H7 (cell line): ENCODE results near the gene LAMB2. TPM values are rescaled to one million over a fixed set of nuclear protein-coding genes. Genes with fewer than 3 reads are reported as not detected.

Experiments used
- DNase-seq: peaks from one replicate; pipeline ENCODE4 v3.0.0; 2012
- H3K27me3 ChIP-seq: 2 replicates; pipeline ENCODE4 v1.6.0; 2011; ENCODE audit warnings: mild to moderate bottlenecking, low read length; ENCODE audit not compliant: control insufficient read depth, insufficient read depth
- H3K36me3 ChIP-seq: replicated peaks from 2 replicates; pipeline ENCODE4 v1.5.1; 2011; ENCODE audit warnings: low read length; ENCODE audit not compliant: control insufficient read depth, insufficient read depth
- H3K4me3 ChIP-seq: 2 replicates; pipeline ENCODE4 v1.5.1; 2011; ENCODE audit warnings: low read depth, mild to moderate bottlenecking, control low read depth, low read length, moderate library complexity; ENCODE audit not compliant: insufficient read depth
- total RNA-seq: library from RNA; depleted of rRNA; stranded (reverse); fragments of >200 nt; shearing (Covaris generic); gene quantifications from 2 replicates; pipeline ENCODE4 v1.2.3, GENCODE V29; 2014

Gene LAMB2
- total RNA-seq, 1 experiment from 2014 or later: 81.1 TPM

DNA sequence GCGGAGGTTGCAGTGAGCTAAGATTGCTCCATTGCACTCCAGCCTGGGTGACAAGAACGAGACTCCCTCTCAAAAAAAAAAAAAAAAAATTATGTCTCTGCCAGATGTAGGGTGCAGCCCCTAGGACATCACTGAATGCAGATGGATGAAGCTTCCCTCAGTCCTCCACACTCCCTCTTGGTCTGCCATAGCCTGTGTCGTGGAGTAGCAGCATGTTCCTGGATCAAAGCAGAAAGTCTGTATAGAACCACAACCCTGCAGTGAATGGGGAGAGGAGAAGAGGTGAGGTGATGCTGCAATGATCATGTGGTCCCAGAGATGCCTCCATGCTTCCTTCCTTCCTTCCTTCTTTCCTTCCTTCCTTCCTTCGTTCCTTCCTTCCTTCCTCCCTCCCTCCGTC, 15.3 kb upstream of the LAMB2 start:
- Histone ChIP-seq H3K36me3 (no peaks in the 10 kb centered on the region), H3K4me3 (no peak overlapping the region), H3K27me3 (no peaks in the 10 kb centered on the region; the same call in 1 of the 2 replicates)
- no peak for DNase-seq

DNA sequence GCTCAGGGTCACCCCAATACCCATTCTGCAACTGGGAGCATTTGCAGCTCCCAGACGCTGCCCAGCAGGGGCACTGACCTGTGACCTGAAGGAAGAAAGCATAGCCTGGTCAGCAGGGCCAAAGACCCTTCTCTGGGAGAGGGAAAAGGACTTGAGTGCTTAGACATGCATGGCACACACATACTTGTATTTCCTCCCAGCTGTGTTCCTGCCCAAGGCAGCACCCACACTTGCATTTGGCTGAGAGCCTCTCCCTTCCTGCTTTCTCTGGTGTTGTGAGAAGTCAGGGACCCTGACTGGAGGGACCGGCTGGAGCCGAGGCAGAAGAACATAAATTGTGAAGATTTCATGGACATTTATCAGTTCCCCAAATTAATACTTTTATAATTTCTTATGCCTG, 7.2 kb upstream of the LAMB2 start:
- Histone ChIP-seq H3K4me3 (no peak overlapping the region), H3K36me3 (no peaks in the 10 kb centered on the region), H3K27me3 (no peaks in the 10 kb centered on the region)
- no peak for DNase-seq

DNA sequence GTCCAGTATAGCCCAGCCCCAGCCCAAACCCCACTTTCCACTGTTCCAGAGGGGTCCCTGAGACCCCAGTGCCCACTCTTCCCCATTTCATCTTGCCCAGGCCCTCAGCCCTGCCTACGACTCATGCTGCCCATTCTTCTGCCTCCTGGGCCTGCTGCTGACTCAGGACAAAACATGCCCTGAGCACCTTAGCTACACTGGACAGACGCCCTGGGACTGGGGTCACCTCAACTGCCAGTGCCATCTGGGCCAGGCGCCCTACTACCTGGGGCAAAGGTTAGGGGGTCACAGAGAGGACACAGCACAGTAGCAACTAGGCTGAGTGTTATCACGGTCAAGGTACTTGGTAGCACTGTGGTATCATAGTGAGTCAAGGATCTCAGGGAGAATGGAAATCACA, 2.6 kb upstream of the LAMB2 start:
- Histone ChIP-seq H3K27me3 (no peaks in the 10 kb centered on the region), H3K36me3 (no peaks in the 10 kb centered on the region; the same call in 1 of the 2 replicates), H3K4me3 (no peak overlapping the region)
- no peak for DNase-seq

- no peak overlapping the region for H3K4me3 ChIP-seq
- no peaks in the 10 kb centered on the region for H3K27me3 ChIP-seq
Measured at GRCh38 chr3:49134471-49135265, 1.8 kb upstream of the LAMB2 start.

DNA sequence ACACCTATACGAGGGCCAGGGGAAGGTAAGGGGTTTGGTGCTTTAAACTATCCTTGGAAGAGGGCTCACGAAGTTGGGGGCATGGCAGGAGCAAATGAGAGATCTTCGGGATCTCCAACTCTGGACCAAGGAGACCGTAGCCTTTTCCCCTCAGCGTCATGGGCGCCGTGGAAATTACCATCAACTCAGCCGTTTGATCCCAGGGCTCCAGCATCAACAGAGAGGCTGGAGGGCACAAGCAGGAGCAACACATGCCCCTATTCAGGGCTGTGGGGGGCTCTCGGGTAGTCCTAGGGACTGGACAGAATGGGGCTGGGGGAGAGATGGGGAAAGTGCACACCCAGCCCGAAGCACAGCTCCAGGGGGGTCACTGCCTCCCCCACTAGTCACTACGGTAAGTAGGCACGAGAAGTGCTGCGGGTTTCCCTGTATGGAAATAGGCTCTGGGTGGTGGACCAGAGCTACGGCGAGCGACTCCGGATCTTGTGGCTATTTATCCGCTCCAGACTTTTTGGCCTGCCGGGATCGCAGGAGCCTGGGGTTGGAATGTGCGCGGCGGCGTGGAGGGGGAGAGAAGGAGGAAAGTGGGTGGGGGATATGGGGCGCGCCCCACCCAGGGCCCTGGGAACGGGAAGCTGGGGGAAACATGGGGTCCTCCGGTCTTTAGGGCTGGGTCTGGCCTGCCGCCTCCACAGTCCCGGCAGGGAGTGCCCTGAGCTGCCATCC, 539 bp upstream of the LAMB2 start:
- no peaks in the 10 kb centered on the region; the same call in 1 of the 2 replicates for H3K36me3 ChIP-seq
- peak overlapping the region; percentile 71 for H3K4me3 ChIP-seq
- H3K27me3 ChIP-seq: no peaks in the 10 kb centered on the region
- DNase-seq: peak; percentile 94

More at GRCh38 chr3:49134471-49135265, 1.8 kb upstream of the LAMB2 start:
- peak; percentile 72 for DNase-seq
- no peaks in the 10 kb centered on the region; the same call in 1 of the 2 replicates for H3K36me3 ChIP-seq

DNA sequence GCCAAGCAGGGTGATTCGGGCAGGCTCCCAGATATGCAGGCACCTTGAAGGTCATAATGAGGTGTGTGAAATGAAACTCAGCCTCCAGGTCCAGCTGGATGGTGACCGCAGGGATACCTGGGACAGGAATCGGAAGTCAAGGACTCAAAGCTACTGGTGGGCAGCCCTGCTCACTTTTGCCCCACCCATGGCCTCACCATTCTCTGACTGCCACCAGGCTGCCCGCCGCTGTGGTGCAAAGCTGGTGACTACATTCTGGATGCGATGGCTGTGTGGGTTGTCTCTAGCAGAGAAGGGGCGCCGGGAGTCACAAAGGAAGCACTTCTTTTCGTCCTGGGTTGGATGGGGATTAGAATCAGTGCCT, 795 bp downstream of the LAMB2 start:
- DNase-seq: no peak
- Histone ChIP-seq H3K4me3 (peak overlapping the region; percentile 71), H3K36me3 (no peaks in the 10 kb centered on the region; the same call in 1 of the 2 replicates), H3K27me3 (no peaks in the 10 kb centered on the region)

DNA sequence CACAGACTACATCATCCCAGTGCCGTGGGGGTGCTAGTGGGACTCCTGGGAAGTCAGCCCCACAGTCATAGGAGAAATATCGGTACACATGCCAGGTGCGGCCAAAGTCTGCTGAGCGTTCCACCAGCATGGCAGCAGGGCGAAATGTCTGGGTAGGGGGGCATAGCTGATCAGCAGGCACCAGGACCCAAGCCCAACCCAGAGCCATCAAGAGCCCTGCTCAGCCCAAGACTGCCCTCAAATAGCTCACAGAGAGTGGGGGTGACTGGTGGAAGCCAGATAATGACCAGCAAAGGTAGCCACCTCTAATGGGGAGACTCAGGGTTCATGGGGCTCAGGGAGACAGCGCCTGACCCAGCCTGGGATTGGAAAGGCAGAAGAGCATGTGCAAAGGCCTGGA, 1.3 kb downstream of the LAMB2 start:
- no peaks in the 10 kb centered on the region; the same call in 1 of the 2 replicates for H3K36me3 ChIP-seq
- H3K4me3 ChIP-seq: no peak overlapping the region
- DNase-seq: no peak
- no peaks in the 10 kb centered on the region for H3K27me3 ChIP-seq

DNA sequence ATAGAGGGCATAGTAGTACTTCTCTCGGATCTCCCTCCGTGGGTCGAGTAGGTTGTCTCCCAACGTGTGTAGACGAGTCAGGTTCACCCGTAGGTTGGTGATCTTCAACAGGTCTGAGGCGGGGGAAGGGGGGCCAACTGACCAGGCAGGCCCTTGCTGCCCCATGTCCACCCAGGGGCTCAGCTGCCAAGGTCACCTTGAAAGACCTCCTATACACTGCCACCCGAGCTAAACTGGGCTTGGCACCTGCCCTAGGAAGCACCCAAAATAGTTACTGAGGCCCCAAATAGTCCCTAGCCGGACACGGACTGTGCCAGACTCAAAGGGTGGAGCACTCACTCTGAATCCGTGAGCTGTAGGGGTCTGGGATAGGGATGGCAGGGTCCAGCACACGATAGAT, 1.8 kb downstream of the LAMB2 start:
- no peaks in the 10 kb centered on the region; the same call in 1 of the 2 replicates for H3K36me3 ChIP-seq
- DNase-seq: no peak
- no peaks in the 10 kb centered on the region for H3K27me3 ChIP-seq
- H3K4me3 ChIP-seq: no peak overlapping the region

DNA sequence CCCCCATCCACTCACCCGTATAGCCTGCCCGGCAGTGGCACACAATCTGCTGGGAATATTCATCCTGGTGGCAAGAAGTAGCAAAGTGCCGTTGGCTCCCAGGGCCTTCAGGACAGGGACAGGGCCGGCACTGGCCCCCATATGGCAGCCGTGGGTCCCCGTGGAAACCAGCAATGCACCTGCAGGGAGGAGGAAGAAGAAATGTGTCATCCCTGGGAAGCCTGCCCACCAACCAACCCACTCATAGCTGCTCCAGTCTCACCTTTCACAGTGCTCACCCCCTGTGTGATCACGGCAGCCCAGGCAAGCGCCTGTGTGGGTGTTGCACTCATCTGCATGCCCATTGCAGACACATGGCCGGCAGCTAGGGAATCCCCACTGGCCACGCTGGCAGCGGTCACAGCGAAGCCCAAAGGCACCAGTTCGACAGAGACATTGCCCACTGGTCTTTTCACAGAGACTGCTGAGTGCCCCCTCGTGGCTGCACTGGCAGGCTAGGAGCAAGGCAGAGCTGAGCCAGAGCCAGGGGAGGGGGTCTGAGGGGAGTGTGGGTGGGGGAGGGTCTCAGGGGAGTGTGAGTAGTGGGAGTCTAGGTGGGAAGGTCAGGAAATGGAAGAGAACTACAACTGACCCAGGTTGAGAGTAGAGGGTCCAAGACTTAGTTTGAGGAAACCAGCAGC, 7.7 kb downstream of the LAMB2 start:
- Histone ChIP-seq H3K4me3 (no peak overlapping the region), H3K36me3 (peaks cover 10% of the 10 kb centered on the region), H3K27me3 (no peaks in the 10 kb centered on the region)
- DNase-seq: peak; percentile 69

- DNase-seq: no peak
- Histone ChIP-seq H3K36me3 (peaks cover 10% of the 10 kb centered on the region), H3K4me3 (no peak overlapping the region), H3K27me3 (no peaks in the 10 kb centered on the region)
Measured at GRCh38 chr3:49124203-49124602, 8.6 kb downstream of the LAMB2 start.

- Histone ChIP-seq H3K36me3 (peaks cover 12% of the 10 kb centered on the region), H3K27me3 (no peaks in the 10 kb centered on the region), H3K4me3 (no peak overlapping the region)
- no peak for DNase-seq
Measured at GRCh38 chr3:49123687-49124086, 9.2 kb downstream of the LAMB2 start.

DNA sequence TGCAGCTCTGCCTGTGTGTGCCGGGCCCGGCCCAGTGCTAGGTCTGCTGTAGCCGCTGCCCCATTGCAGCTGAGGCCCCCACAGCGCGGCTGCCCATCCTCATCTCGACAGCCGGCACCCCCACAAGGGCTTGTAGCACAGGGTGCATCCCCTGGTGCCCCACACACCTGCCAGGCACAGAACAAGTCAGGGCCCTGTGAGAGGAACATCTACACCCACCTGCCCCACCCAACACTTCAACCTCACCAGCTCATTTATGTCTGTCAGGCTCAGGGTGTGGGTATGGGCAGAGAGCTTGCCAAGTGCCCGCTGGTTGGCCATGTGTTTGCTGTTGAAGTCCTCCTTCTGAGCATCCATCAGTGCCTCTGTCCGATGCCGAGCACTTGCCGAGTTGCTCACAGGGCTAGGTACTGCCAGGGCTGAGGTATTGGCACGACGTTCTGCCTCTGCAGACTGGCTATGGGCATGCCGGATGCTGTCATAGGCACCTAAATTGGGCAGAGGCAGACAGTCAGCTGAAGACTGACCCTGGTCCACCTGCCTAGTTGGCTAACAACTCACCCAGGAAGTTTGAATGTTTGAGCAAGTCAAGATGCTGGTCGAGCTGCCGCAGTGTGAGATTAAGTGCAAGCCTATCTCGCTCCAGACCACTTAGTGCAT, 9.8 kb downstream of the LAMB2 start:
- no peak for DNase-seq
- Histone ChIP-seq H3K27me3 (no peaks in the 10 kb centered on the region), H3K36me3 (peaks cover 13% of the 10 kb centered on the region), H3K4me3 (no peak overlapping the region)

DNA sequence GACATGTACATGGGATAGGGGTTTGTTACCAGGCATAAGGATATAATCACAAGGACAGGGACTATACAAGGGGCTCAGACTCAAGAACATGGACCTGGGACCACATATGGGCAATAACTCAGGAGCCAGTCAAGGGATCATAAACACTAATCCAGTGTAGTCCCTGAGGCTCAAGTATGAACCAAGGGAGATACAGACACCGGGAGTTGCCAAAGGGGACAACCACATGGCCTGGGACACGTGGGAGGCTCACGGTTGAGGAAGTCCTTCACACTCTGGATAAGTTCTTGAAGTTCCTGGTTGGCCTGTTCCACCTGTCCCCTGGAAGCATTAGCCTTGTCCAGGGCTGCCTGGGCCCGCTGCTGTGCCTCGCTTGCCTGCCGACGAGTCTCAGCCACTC, 10.4 kb downstream of the LAMB2 start:
- Histone ChIP-seq H3K27me3 (no peaks in the 10 kb centered on the region), H3K36me3 (peaks cover 19% of the 10 kb centered on the region), H3K4me3 (no peak overlapping the region)
- DNase-seq: no peak

DNA sequence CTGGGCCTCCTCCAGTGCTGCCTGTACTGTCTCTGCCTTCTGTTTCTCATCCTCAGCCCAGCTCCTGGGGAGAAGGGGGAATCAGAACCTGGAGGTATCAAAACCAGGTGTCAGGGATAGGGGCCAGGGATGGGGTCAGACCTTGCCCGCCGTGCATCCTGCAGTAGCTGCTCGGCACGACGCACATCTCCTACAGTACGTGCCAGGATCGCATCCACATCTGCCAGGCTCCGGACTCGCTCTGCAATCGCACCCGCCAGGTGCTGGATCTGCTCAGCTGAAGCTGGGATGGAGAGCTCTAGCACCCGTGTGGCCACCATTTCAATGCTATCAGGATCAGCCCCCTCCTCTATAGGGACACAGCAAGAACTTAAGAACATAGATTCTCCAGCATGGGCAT, 10.8 kb downstream of the LAMB2 start:
- Histone ChIP-seq H3K36me3 (peaks cover 23% of the 10 kb centered on the region), H3K27me3 (no peaks in the 10 kb centered on the region)
- DNase-seq: no peak

More for the DNA sequence above, 10.8 kb downstream of the LAMB2 start:
- no peak overlapping the region for H3K4me3 ChIP-seq
